HG03469 (cell line): Measurements from ENCODE around the gene GNG14.
"Not testable (repeated sequence)": the region's sequence is repeated elsewhere in the genome, so short reads cannot be mapped to it uniquely, and the experiment has no call there.

Source experiments
- ATAC-seq: cut with Tn5 transposase; IDR thresholded peaks from one replicate; pipeline ENCODE4 v1.9.1; 2021; ENCODE audit warnings: mild to moderate bottlenecking, moderate library complexity, moderate number of reproducible peaks; ENCODE audit not compliant: unreplicated experiment

Gene GNG14

GRCh38 chr19:12695096-12695495, 7.3 kb downstream of the GNG14 start:
- ATAC-seq, result no peak

GRCh38 chr19:12695514-12695913, 7.7 kb downstream of the GNG14 start:
- no peak for ATAC-seq

- ATAC-seq, result no peak
Observed at GRCh38 chr19:12695997-12696365, 8.2 kb downstream of the GNG14 start.

- peak; percentile 30 for ATAC-seq
Observed at GRCh38 chr19:12696366-12697335, 8.9 kb downstream of the GNG14 start, which contains the start of gene FBXW9. Gene FBXW9 (minus strand): TSS chr19:12696631. CDS start chr19:12696581, 50 bp downstream.

- ATAC-seq, result not testable (repeated sequence)
Observed at GRCh38 chr19:12697425-12697824, 9.6 kb downstream of the GNG14 start.

GRCh38 chr19:12698138-12698537, 10.3 kb downstream of the GNG14 start:
- ATAC-seq, result no peak

GRCh38 chr19:12701596-12702282, 13.9 kb downstream of the GNG14 start:
- no peak for ATAC-seq

- no peak for ATAC-seq
Observed at GRCh38 chr19:12703046-12703445, 15.2 kb downstream of the GNG14 start.

- ATAC-seq, result no peak
Observed at GRCh38 chr19:12705169-12705568, 17.4 kb downstream of the GNG14 start.

- ATAC-seq, result no peak
Observed at GRCh38 chr19:12705654-12706331, 18.0 kb downstream of the GNG14 start.

GRCh38 chr19:12706332-12706718, 18.5 kb downstream of the GNG14 start:
- ATAC-seq, result no peak

- ATAC-seq, result no peak
Observed at GRCh38 chr19:12708641-12709040, 20.8 kb downstream of the GNG14 start.

GRCh38 chr19:12711187-12711586, 23.4 kb downstream of the GNG14 start:
- no peak for ATAC-seq

- ATAC-seq, result not testable (repeated sequence)
Observed at GRCh38 chr19:12712077-12712476, 24.3 kb downstream of the GNG14 start.

GRCh38 chr19:12713304-12713703, 25.5 kb downstream of the GNG14 start:
- ATAC-seq, result not testable (repeated sequence)

GRCh38 chr19:12715102-12715501, 27.3 kb downstream of the GNG14 start:
- no peak for ATAC-seq

- no peak for ATAC-seq
Observed at GRCh38 chr19:12715929-12716328, 28.1 kb downstream of the GNG14 start.

GRCh38 chr19:12720296-12720695, 32.5 kb downstream of the GNG14 start:
- ATAC-seq, result no peak

- no peak for ATAC-seq
Observed at GRCh38 chr19:12720851-12721655, 33.3 kb downstream of the GNG14 start.
